ENCODE measurements around the gene IL17RC. TPM values are rescaled to one million over a fixed set of nuclear protein-coding genes. Genes with fewer than 3 reads are reported as not detected.

IL17RC gene
- total RNA-seq, 1 experiment from 2014 or later = 45.0 TPM

- intact Hi-C loops (cut with micrococcal nuclease; ENCODE audit: unreplicated experiment) = loop anchor here (5.0 to 10.0 kb wide), 2 partner anchors 122 to 235 kb away; no protein-coding TSS in a partner anchor
- Histone ChIP-seq H3K79me2 (ENCODE audit: low read depth) (peaks cover 6% of the 10 kb centered on the region; the same call in 1 of the 2 replicates), H3F3A (ENCODE audit: insufficient read depth, low read depth) (peaks cover 6% of the 10 kb centered on the region; the same call in 1 of the 2 replicates), H3K36me3 (ENCODE audit: low read depth) (no peaks in the 10 kb centered on the region), H3K4me3 (no peak overlapping the region), H4K20me1 (ENCODE audit: insufficient read depth) (no peaks in the 10 kb centered on the region), H3K27me3 (ENCODE audit: insufficient read depth, low read depth) (no peaks in the 10 kb centered on the region), H3K4me1 (replicated peaks; ENCODE audit: insufficient read depth) (peaks cover 6% of the 10 kb centered on the region), H3K4me2 (no peak overlapping the region), H3K9me2 (ENCODE audit: insufficient read depth) (no peaks in the 10 kb centered on the region), H2AFZ (no peak overlapping the region), H3K9me3 (ENCODE audit: insufficient read depth, low read depth) (no peaks in the 10 kb centered on the region), H3K27ac (no peak overlapping the region)
- TF ChIP-seq CTCF (conservative IDR thresholded peaks at IDR 0.05) (no peak), EZH2 (IDR thresholded peaks at IDR 0.05; ENCODE audit: low read depth) (no peak)
- DNase-seq = no peak
- ChIA-PET POLR2A (ENCODE audit: unreplicated experiment) (no interaction called here), CTCF (interaction anchor here (0.5 to 1.0 kb wide), 2 partner anchors 9 to 17 kb away, joined by 3 to 6 read pairs; no protein-coding TSS in a partner anchor)
- BruUV-seq (replicated peaks) = no TSS peak
Measured at GRCh38 chr3:9949626-9950025, 32.7 kb downstream of the IL17RC start.

GRCh38 chr3:9951126-9951525, 34.2 kb downstream of the IL17RC start:
- Histone ChIP-seq H3K36me3 (ENCODE audit: low read depth) (no peaks in the 10 kb centered on the region), H3K79me2 (ENCODE audit: low read depth) (peaks cover 6% of the 10 kb centered on the region; the same call in 1 of the 2 replicates), H3K4me1 (replicated peaks; ENCODE audit: insufficient read depth) (peaks cover 19% of the 10 kb centered on the region), H2AFZ (no peak overlapping the region), H4K20me1 (ENCODE audit: insufficient read depth) (no peaks in the 10 kb centered on the region), H3K9me3 (ENCODE audit: insufficient read depth, low read depth) (no peaks in the 10 kb centered on the region), H3K27me3 (ENCODE audit: insufficient read depth, low read depth) (no peaks in the 10 kb centered on the region), H3K4me3 (no peak overlapping the region), H3K27ac (no peak overlapping the region), H3K9me2 (ENCODE audit: insufficient read depth) (no peaks in the 10 kb centered on the region), H3K4me2 (no peak overlapping the region), H3F3A (ENCODE audit: insufficient read depth, low read depth) (peaks cover 3% of the 10 kb centered on the region; the same call in 1 of the 2 replicates)
- POLR2A ChIA-PET (ENCODE audit: unreplicated experiment) = no interaction called here
- no peak for DNase-seq
- CTCF ChIA-PET = no interaction called here
- intact Hi-C loops (cut with micrococcal nuclease; ENCODE audit: unreplicated experiment) = no loop called here
- no TSS peak for BruUV-seq (replicated peaks)
- no peak for TF ChIP-seq CTCF (conservative IDR thresholded peaks at IDR 0.05)
- no peak for TF ChIP-seq EZH2 (IDR thresholded peaks at IDR 0.05; ENCODE audit: low read depth)

- Histone ChIP-seq H3K9me3 (ENCODE audit: insufficient read depth, low read depth) (no peaks in the 10 kb centered on the region), H3K4me1 (replicated peaks; ENCODE audit: insufficient read depth) (peaks cover 21% of the 10 kb centered on the region), H4K20me1 (ENCODE audit: insufficient read depth) (no peaks in the 10 kb centered on the region), H2AFZ (no peak overlapping the region), H3K79me2 (ENCODE audit: low read depth) (peaks cover 6% of the 10 kb centered on the region; the same call in 1 of the 2 replicates), H3K4me3 (no peak overlapping the region), H3K4me2 (no peak overlapping the region), H3K9me2 (ENCODE audit: insufficient read depth) (no peaks in the 10 kb centered on the region), H3K27me3 (ENCODE audit: insufficient read depth, low read depth) (no peaks in the 10 kb centered on the region), H3K36me3 (ENCODE audit: low read depth) (no peaks in the 10 kb centered on the region), H3K27ac (no peak overlapping the region), H3F3A (ENCODE audit: insufficient read depth, low read depth) (peaks cover 6% of the 10 kb centered on the region; the same call in 1 of the 2 replicates)
- no peak for DNase-seq
- TF ChIP-seq CTCF (conservative IDR thresholded peaks at IDR 0.05) = no peak
- no peak for TF ChIP-seq EZH2 (IDR thresholded peaks at IDR 0.05; ENCODE audit: low read depth)
- POLR2A ChIA-PET (ENCODE audit: unreplicated experiment) = no interaction called here
- CTCF ChIA-PET = no interaction called here
- intact Hi-C loops (cut with micrococcal nuclease; ENCODE audit: unreplicated experiment) = no loop called here
- BruUV-seq (replicated peaks) = no TSS peak
Measured at GRCh38 chr3:9951598-9951961, 34.7 kb downstream of the IL17RC start.

All from PC-9 (cell line).